Panc1 (cell line): ENCODE measurements around the gene RIPOR3.

Experiments used
- POLR2AphosphoS5 ChIP-seq: IDR thresholded peaks from 2 replicates; pipeline ENCODE4 v1.6.1; 2012; ENCODE audit warnings: mild to moderate bottlenecking, low read depth, low read length, moderate library complexity
- TF ChIP-seq, protein P1 (sequence below): fragments of 450-650 bp; IDR thresholded peaks from 2 replicates; pipeline ENCODE4 v1.5.1; 2017; ENCODE audit warnings: mild to moderate bottlenecking
- TF ChIP-seq, protein P2 (sequence below), 2 experiments: IDR thresholded peaks; 2 replicates each; pipeline ENCODE4 v1.6.1; 2011 to 2012; ENCODE audit warnings: low read depth in 2 of 2, control low read depth in 1 of 2, low read length in 1 of 2, mild to moderate bottlenecking in 1 of 2, moderate library complexity in 1 of 2; ENCODE audit not compliant: insufficient read depth in 1 of 2

DNA sequence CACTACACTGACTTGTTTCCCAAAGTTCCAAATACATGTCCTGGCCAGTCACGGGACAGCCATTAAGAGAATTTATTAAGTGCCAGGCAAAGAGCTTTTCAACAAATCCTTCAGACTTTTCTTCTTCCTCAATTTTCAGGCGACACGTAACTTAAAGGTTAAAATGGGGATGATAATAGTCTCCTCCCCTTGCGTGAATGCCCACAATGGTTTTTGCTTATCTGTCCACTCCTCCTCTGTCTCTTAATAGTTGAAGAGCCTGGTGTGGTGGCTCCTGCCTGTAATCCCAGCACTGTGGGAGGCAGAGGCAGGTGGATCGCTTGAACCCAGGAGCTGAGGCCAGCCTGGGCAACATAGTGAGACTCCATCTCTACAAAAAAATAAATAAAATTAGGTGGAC lies 28.7 kb upstream of the RIPOR3 start:
- TF ChIP-seq, protein P1, sequence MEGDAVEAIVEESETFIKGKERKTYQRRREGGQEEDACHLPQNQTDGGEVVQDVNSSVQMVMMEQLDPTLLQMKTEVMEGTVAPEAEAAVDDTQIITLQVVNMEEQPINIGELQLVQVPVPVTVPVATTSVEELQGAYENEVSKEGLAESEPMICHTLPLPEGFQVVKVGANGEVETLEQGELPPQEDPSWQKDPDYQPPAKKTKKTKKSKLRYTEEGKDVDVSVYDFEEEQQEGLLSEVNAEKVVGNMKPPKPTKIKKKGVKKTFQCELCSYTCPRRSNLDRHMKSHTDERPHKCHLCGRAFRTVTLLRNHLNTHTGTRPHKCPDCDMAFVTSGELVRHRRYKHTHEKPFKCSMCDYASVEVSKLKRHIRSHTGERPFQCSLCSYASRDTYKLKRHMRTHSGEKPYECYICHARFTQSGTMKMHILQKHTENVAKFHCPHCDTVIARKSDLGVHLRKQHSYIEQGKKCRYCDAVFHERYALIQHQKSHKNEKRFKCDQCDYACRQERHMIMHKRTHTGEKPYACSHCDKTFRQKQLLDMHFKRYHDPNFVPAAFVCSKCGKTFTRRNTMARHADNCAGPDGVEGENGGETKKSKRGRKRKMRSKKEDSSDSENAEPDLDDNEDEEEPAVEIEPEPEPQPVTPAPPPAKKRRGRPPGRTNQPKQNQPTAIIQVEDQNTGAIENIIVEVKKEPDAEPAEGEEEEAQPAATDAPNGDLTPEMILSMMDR: no peak
- no peak for TF ChIP-seq POLR2AphosphoS5
- TF ChIP-seq, protein P2, sequence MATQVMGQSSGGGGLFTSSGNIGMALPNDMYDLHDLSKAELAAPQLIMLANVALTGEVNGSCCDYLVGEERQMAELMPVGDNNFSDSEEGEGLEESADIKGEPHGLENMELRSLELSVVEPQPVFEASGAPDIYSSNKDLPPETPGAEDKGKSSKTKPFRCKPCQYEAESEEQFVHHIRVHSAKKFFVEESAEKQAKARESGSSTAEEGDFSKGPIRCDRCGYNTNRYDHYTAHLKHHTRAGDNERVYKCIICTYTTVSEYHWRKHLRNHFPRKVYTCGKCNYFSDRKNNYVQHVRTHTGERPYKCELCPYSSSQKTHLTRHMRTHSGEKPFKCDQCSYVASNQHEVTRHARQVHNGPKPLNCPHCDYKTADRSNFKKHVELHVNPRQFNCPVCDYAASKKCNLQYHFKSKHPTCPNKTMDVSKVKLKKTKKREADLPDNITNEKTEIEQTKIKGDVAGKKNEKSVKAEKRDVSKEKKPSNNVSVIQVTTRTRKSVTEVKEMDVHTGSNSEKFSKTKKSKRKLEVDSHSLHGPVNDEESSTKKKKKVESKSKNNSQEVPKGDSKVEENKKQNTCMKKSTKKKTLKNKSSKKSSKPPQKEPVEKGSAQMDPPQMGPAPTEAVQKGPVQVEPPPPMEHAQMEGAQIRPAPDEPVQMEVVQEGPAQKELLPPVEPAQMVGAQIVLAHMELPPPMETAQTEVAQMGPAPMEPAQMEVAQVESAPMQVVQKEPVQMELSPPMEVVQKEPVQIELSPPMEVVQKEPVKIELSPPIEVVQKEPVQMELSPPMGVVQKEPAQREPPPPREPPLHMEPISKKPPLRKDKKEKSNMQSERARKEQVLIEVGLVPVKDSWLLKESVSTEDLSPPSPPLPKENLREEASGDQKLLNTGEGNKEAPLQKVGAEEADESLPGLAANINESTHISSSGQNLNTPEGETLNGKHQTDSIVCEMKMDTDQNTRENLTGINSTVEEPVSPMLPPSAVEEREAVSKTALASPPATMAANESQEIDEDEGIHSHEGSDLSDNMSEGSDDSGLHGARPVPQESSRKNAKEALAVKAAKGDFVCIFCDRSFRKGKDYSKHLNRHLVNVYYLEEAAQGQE (IDR thresholded peaks at IDR 0.05; ENCODE audit: insufficient read depth in 1 of 2, low read depth in 2 of 2, low read length in 1 of 2): no peak
